ENCODE data around the gene MED14. TPM values are rescaled to one million over a fixed set of nuclear protein-coding genes. Genes with fewer than 3 reads are reported as not detected.

Gene MED14
- total RNA-seq, 1 donor, result 24.8 TPM

DNA sequence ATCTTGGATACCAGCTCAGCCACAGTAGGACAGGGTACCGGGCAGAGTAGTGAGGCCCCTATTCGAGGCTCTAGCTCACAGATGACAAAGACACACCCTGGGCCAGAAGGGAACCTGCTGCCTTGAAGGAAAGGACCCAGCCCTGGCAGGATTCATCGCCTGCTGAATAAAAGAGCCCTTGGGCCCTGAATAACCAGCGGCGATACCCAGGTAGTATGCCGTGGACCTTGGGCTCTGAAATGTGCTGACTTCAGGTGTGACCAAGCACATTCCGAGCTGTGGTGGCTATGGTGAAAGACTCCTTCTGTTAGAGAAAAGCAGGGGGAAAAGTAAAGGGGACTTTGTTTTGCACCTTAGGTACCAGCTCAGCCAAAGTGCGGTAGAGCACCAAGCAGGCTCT lies 14.6 kb downstream of the MED14 start:
- H3K4me3 ChIP-seq (ENCODE audit: low read depth, low read length), result no peak overlapping the region
- TF ChIP-seq CTCF (IDR thresholded peaks at IDR 0.05; ENCODE audit: insufficient read depth, low read length), result no peak
- no peak for DNase-seq (ENCODE audit: low read depth)

DNA sequence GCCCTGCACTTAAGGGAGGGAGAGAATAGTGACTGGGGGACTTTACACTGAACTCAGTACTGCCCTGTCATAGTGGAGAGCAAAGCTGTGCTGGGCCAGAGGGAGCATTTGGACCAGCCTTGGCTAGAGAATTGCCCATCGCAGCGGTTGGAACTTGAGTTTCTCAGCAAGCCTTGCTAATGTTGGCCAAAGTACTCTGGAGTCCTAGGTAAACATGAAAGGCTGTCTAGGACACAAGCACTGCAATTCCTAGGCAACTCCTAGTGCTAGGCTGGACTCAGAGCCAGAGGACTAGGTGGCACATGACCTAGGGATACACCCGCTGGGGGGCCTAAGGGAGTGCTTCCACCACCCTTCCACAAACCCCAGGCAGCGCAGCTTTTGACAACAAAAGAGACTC lies 15.0 kb downstream of the MED14 start:
- no peak overlapping the region for H3K4me3 ChIP-seq (ENCODE audit: low read depth, low read length)
- no peak for TF ChIP-seq CTCF (IDR thresholded peaks at IDR 0.05; ENCODE audit: insufficient read depth, low read length)
- DNase-seq (ENCODE audit: low read depth), result no peak

- H3K4me3 ChIP-seq (ENCODE audit: low read depth, low read length), result no peak overlapping the region
- no peak for DNase-seq (ENCODE audit: low read depth)
- no peak for TF ChIP-seq CTCF (IDR thresholded peaks at IDR 0.05; ENCODE audit: insufficient read depth, low read length)
These were observed 15.6 kb downstream of the MED14 start for GRCh38 chrX:40719731-40720130.

DNA sequence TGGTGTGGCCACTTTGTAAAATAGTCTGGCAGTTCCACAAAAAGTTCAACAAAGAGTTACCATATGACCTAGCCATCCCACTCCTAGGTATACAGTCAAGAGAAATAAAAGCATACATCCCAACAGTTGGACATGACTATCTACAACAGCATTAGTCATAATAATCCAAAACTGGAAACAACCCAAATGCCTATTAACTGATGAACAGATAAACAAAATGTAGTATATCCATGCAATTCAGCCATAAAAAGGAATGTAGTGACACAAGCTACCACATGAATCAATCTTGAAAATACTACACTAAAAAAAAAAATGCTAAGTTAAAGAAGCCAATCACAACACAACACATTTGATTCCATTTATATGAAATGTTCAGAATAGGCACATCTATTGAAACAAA lies 16.1 kb downstream of the MED14 start:
- no peak for TF ChIP-seq CTCF (IDR thresholded peaks at IDR 0.05; ENCODE audit: insufficient read depth, low read length)
- peak; percentile 57 for DNase-seq (ENCODE audit: low read depth)
- no peak overlapping the region for H3K4me3 ChIP-seq (ENCODE audit: low read depth, low read length)

- no peak for TF ChIP-seq CTCF (IDR thresholded peaks at IDR 0.05; ENCODE audit: insufficient read depth, low read length)
- no peak for DNase-seq (ENCODE audit: low read depth)
- H3K4me3 ChIP-seq (ENCODE audit: low read depth, low read length), result no peak overlapping the region
These were observed 25.9 kb downstream of the MED14 start for GRCh38 chrX:40709395-40709794.

DNA sequence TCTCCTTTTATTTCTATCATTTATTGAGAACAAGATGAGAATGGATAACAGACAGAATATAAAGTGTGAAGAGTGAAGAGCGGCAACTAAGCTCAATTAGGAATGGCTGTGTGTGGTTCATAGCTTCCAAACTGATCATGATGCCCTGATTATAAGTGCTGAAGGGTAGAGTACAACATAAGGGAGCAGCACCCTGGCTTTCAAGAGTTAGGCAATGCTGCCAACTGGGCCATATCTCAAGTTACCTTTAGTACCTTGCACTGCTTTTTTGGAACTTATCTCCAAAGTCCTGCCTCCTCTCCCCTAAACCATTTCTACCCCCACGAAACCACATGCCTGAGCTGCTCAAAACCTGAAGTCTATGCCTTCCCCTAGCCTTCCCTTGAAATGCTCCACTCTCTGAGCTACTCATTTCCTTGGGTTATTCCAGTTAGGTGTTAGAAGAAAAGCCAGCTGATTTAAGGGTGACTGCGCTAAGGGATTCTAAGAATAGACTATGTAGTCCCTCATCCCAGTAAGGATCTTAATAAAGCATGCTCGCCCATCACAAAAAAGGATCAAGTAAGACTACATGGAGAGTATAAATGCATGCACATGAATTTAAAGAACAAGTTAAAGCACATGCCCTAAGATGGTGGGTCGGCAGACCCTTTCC lies 29.6 kb downstream of the MED14 start:
- no peak for TF ChIP-seq CTCF (IDR thresholded peaks at IDR 0.05; ENCODE audit: insufficient read depth, low read length)
- DNase-seq (ENCODE audit: low read depth), result no peak
- H3K4me3 ChIP-seq (ENCODE audit: low read depth, low read length), result no peak overlapping the region
